Measurements from ENCODE around the gene MPG. TPM values are rescaled to one million over a fixed set of nuclear protein-coding genes. Genes with fewer than 3 reads are reported as not detected.
"Not testable (repeated sequence)": the region's sequence is repeated elsewhere in the genome, so short reads cannot be mapped to it uniquely, and the experiment has no call there.

Gene MPG
- total RNA-seq, 4 donors from 2014 or later: 49.1 to 107 (median 87.2) TPM

DNA sequence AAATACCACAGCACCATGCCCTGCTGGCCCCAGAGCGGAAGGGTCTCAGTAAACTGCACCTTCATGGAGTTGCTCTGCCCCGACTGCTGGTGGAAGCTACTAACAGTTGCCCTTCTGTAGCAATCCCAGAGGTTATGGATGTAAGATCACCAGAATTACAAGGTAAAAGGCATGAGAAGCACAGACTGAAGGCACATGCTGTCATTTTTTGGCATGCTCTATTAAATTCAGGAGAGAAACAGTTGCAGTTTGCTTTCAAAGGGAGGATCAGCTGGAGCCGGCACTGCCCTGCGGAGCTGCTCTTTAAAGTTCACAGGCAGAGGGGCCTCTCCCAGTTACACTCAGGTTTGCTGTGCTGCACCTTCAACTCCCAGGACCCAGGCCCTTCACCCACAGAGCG, 41.3 kb downstream of the MPG start:
- TF ChIP-seq CTCF (IDR thresholded peaks at IDR 0.05): no peak
- DNase-seq (ENCODE audit: low spot score) (no peak), ATAC-seq (ENCODE audit: low FRiP score) (no peak)

- ATAC-seq (ENCODE audit: low FRiP score) (no peak), DNase-seq (ENCODE audit: low spot score) (no peak)
- no peak for TF ChIP-seq CTCF (IDR thresholded peaks at IDR 0.05)
These were observed 41.9 kb downstream of the MPG start for GRCh38 chr16:119835-120491.

DNA sequence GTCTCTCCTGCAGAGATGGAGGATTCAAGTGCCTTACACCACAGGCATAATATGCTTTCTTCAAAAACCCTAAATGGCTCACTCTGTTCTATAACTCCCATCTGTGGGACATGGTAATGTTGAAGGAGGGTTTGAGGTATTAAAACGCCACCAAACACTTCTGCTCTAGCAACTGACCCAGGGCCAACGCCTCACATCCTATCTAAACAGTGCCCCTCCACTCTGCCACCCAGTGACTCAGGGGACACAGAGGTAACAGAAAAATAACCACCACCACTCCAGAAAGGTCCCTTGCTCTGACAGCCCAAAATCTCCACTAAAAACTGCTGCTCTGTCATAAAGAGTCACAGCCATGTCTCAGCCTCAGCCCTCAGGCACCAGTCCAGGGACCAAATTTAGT, 42.7 kb downstream of the MPG start:
- no peak for TF ChIP-seq CTCF (IDR thresholded peaks at IDR 0.05)
- DNase-seq (ENCODE audit: low spot score): no peak
- no peak for ATAC-seq (ENCODE audit: low FRiP score)

DNA sequence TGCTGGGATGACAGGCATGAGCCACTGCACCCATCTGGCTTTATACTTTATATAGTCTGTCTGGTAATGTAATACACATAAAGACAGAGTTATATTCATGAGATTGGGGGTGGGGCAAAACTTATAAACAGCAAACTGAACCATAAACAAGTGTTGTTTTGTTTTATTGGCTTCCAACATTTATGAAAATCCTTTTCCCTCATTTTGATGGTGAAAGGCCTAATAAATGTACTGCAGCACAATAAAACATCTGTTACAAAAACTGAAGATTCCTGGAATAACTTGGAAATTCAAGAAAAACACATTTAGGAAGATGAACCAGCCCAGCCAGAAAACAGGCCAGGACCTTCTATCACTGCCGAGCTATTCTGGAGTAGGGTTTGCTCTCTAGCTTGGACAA, 44.3 kb downstream of the MPG start:
- ATAC-seq (ENCODE audit: low FRiP score) (no peak), DNase-seq (ENCODE audit: low spot score) (no peak)
- TF ChIP-seq CTCF (IDR thresholded peaks at IDR 0.05): no peak

DNA sequence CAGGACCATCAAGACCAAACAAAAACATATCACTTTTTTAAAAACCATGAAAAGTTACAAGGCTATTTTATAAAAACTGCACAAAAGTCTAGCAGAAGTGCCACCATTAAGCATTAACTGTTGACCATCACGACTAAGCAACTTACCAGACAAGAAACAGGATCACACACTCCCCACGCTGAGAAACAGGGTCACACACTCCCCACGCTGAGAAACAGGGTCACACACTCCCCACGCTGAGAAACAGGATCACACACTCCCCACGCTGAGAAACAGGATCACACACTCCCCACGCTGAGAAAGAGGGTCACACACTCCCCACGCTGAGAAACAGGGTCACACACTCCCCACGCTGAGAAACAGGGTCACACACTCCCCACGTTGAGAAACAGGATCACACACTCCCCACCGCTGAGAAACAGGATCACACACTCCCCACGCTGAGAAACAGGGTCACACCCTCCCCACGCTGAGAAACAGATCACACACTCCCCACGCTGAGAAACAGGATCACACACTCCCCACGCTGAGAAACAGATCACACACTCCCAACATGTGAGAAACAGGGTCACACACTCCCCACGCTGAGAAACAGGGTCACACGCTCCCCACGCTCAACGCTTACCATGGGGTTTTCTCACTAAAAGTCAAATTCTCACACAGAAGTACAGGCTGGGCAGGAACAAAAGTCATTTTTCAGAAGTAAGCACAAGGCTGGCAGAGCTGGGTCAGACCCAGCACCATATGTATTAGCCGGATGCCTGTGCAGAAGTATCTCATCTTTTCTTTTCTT, 45.7 kb downstream of the MPG start:
- not testable (repeated sequence) for ATAC-seq (ENCODE audit: low FRiP score); DNase-seq (ENCODE audit: low spot score)

- TF ChIP-seq CTCF (IDR thresholded peaks at IDR 0.05): no peak
- ATAC-seq (ENCODE audit: low FRiP score) (no peak), DNase-seq (ENCODE audit: low spot score) (no peak)
These were observed 47.0 kb downstream of the MPG start for GRCh38 chr16:125011-125410.

DNA sequence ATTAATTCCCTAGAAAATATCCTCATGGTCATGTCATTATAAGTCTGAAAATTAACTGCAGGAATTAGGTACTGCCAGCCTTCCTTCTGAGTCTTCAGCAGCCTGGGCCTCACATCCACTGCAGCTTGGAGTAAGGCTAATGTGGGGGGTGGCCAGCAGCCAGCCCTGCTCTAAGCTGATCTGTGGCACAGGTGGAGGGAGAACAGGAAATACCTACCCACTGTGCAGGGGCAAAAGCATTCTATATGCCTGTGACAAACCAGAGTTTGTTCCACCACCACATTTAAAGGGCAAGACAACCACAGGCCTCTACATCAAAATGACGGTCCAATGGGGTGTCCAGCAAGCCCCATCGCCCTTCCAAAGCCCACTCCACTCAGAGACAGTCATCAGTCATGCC, 51.0 kb downstream of the MPG start:
- no peak for DNase-seq (ENCODE audit: low spot score)
- no peak for ATAC-seq (ENCODE audit: low FRiP score)
- TF ChIP-seq CTCF (IDR thresholded peaks at IDR 0.05): no peak
